Measurements from ENCODE around the gene GOLGA8K.
"Not testable (repeated sequence)": the region's sequence is repeated elsewhere in the genome, so short reads cannot be mapped to it uniquely, and the experiment has no call there.

DNA sequence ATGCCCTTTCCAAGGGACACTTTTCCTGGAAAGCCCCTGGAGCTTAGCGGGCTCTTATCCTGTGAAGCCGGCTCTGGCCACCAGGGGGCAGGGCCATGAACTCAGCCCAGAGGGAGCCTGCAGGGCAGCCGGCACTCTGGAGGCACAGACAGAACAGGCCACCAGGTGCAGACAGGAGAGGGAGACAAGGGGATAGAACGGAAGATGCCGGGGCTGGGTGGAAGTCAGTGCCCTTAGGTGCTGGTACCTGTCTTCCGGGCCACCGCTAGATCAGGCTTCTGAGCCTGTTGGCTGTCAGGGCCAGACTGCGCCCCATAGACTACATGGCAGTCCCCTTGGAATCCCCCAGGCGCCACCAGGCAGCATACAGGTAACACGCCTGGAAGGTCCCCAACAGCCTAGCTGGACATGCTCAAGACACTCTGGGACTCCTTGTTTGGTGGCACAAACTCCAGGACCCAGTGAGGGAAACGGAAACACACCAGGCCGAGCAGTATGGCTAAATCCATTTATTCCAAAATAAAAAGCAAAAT, 37.4 kb upstream of the GOLGA8K start:
- TF ChIP-seq, protein P1, sequence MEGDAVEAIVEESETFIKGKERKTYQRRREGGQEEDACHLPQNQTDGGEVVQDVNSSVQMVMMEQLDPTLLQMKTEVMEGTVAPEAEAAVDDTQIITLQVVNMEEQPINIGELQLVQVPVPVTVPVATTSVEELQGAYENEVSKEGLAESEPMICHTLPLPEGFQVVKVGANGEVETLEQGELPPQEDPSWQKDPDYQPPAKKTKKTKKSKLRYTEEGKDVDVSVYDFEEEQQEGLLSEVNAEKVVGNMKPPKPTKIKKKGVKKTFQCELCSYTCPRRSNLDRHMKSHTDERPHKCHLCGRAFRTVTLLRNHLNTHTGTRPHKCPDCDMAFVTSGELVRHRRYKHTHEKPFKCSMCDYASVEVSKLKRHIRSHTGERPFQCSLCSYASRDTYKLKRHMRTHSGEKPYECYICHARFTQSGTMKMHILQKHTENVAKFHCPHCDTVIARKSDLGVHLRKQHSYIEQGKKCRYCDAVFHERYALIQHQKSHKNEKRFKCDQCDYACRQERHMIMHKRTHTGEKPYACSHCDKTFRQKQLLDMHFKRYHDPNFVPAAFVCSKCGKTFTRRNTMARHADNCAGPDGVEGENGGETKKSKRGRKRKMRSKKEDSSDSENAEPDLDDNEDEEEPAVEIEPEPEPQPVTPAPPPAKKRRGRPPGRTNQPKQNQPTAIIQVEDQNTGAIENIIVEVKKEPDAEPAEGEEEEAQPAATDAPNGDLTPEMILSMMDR (IDR thresholded peaks at IDR 0.05) = not testable (repeated sequence)
- TF ChIP-seq EZH2 (IDR thresholded peaks at IDR 0.05; ENCODE audit: borderline replicate concordance, insufficient read depth, low read depth, low read length, poor library complexity, severe bottlenecking) = not testable (repeated sequence)
